HCT116 (cell line): Measurements from ENCODE around the gene AACS.

Experiments
- CEBPB ChIP-seq: IDR thresholded peaks from 2 replicates; pipeline ENCODE4 v1.6.1; 2012; ENCODE audit warnings: low read depth
- CTCF ChIP-seq, 3 experiments: fragments of 200-600 bp in 1 of 3; sonication (generic) in 1 of 3; IDR thresholded peaks in 2 of 3; conservative IDR thresholded peaks in 1 of 3; 2 replicates each; pipeline ENCODE4 v1.5.1; 2012 to 2017; ENCODE audit warnings: low read depth in 2 of 3, low read length in 2 of 3, antibody characterized with exemption in 1 of 3, borderline replicate concordance in 1 of 3, control low read depth in 1 of 3, mild to moderate bottlenecking in 1 of 3, mixed read lengths in 1 of 3, mixed run types in 1 of 3, moderate library complexity in 1 of 3; ENCODE audit not compliant: insufficient read depth in 1 of 3
- EZH2 ChIP-seq: fragments of 200-600 bp; sonication (generic); IDR thresholded peaks from 2 replicates; pipeline ENCODE4 v1.6.1; 2017; ENCODE audit warnings: antibody characterized with exemption, mixed run types
- EZH2phosphoT487 ChIP-seq: fragments of 200-600 bp; IDR thresholded peaks from 2 replicates; pipeline ENCODE4 v1.6.1; 2018; ENCODE audit warnings: antibody characterized with exemption, borderline replicate concordance
- MAX ChIP-seq: IDR thresholded peaks from 2 replicates; pipeline ENCODE4 v1.6.1; 2012
- POLR2AphosphoS5 ChIP-seq: IDR thresholded peaks from 2 replicates; pipeline ENCODE4 v1.6.1; 2011; ENCODE audit warnings: mild to moderate bottlenecking, low read depth, low read length, moderate library complexity
- REST ChIP-seq: IDR thresholded peaks from 2 replicates; pipeline ENCODE4 v1.6.1; 2012; ENCODE audit warnings: low read depth
- SIN3A ChIP-seq: IDR thresholded peaks from 2 replicates; pipeline ENCODE4 v1.6.1; 2012; ENCODE audit warnings: low read depth
- SP1 ChIP-seq: IDR thresholded peaks from 2 replicates; pipeline ENCODE4 v1.6.1; 2012; ENCODE audit warnings: low read depth
- YY1 ChIP-seq: IDR thresholded peaks from 2 replicates; pipeline ENCODE4 v1.6.1; 2011; ENCODE audit warnings: low read length, low read depth, moderate library complexity, mild to moderate bottlenecking; ENCODE audit not compliant: insufficient replicate concordance; ENCODE audit errors: extremely low read depth
- ZBTB33 ChIP-seq: IDR thresholded peaks from 2 replicates; pipeline ENCODE4 v1.6.1; 2011; ENCODE audit warnings: mild to moderate bottlenecking, low read length, moderate library complexity; ENCODE audit not compliant: insufficient replicate concordance; ENCODE audit errors: extremely low read depth

- TF ChIP-seq YY1 = no peak
- TF ChIP-seq SIN3A = no peak
- no peak for TF ChIP-seq CTCF (IDR thresholded peaks at IDR 0.05 in 2 of 3, conservative IDR thresholded peaks at IDR 0.05 in 1 of 3; ENCODE audit: borderline replicate concordance in 1 of 3, insufficient read depth in 1 of 3, low read depth in 2 of 3, low read length in 2 of 3)
- TF ChIP-seq SP1 = no peak
- no peak for TF ChIP-seq EZH2phosphoT487
- TF ChIP-seq EZH2 = no peak
- TF ChIP-seq POLR2AphosphoS5 = no peak
- no peak for TF ChIP-seq ZBTB33
- TF ChIP-seq MAX = no peak
- no peak for TF ChIP-seq REST
- TF ChIP-seq CEBPB = no peak
Observed at GRCh38 chr12:125137766-125138344, 72.6 kb downstream of the AACS start.
